ENCODE data around the gene GNAQ. TPM values are rescaled to one million over a fixed set of nuclear protein-coding genes. Genes with fewer than 3 reads are reported as not detected.

The GNAQ gene
- total RNA-seq, 1 experiment from 2014 or later: 28.7 TPM

DNA sequence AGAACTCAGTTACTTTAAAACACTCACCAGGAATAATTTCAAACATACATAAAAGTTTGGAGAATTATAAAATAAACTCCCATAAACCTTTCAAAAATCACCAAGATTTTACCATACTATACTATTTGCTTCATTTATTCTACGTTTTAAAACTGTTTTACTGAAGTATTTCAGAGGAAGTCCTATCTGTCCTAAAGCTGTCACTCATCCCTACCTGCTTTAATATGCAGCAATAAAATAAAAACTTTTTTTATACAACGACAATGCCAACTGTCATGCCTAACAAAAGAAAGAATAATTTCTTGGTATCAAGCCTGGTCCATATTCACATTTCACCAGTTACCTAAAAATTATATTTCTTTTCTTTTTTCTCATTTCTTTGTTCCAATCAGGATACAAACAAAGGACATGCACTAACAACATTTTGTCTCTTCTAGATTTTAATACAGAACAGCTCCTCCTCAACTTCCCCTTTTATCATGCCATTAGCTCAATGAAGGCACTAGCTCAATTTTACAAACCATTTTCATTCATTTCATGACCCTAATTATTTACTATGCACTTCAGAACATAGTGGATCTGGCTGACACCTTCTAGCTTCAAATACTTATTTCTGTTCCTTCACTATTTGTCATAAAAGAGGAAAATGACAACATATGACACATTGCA, 135.2 kb downstream of the GNAQ start:
- no peak overlapping the region for H3K4me2 ChIP-seq (ENCODE audit: low read length)
- RAD21 ChIA-PET (ENCODE audit: low non-redundant PET in 1 of 2, low total read pairs in 2 of 2, uncharacterized antibody in 2 of 2, unreplicated experiment in 2 of 2): no interaction called here
- no peaks in the 10 kb centered on the region for H3K36me3 ChIP-seq (ENCODE audit: control insufficient read depth in 1 of 2, insufficient read depth in 2 of 2, low read length in 2 of 2)
- no TSS peak for BruUV-seq (replicated peaks)
- H3K9ac ChIP-seq (ENCODE audit: low read length): no peak overlapping the region
- H3K9me2 ChIP-seq (ENCODE audit: insufficient read depth): no peaks in the 10 kb centered on the region
- peaks cover 2 to 9% of the 10 kb centered on the region in 2 experiments; a peak in 3 of 4 replicates for H3K4me1 ChIP-seq (ENCODE audit: control insufficient read depth in 1 of 2, insufficient read depth in 2 of 2, low read length in 2 of 2)
- TF ChIP-seq, protein P1, sequence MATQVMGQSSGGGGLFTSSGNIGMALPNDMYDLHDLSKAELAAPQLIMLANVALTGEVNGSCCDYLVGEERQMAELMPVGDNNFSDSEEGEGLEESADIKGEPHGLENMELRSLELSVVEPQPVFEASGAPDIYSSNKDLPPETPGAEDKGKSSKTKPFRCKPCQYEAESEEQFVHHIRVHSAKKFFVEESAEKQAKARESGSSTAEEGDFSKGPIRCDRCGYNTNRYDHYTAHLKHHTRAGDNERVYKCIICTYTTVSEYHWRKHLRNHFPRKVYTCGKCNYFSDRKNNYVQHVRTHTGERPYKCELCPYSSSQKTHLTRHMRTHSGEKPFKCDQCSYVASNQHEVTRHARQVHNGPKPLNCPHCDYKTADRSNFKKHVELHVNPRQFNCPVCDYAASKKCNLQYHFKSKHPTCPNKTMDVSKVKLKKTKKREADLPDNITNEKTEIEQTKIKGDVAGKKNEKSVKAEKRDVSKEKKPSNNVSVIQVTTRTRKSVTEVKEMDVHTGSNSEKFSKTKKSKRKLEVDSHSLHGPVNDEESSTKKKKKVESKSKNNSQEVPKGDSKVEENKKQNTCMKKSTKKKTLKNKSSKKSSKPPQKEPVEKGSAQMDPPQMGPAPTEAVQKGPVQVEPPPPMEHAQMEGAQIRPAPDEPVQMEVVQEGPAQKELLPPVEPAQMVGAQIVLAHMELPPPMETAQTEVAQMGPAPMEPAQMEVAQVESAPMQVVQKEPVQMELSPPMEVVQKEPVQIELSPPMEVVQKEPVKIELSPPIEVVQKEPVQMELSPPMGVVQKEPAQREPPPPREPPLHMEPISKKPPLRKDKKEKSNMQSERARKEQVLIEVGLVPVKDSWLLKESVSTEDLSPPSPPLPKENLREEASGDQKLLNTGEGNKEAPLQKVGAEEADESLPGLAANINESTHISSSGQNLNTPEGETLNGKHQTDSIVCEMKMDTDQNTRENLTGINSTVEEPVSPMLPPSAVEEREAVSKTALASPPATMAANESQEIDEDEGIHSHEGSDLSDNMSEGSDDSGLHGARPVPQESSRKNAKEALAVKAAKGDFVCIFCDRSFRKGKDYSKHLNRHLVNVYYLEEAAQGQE (IDR thresholded peaks at IDR 0.05; ENCODE audit: low read depth): no peak
- POLR2A ChIA-PET: no interaction called here
- H3K9me3 ChIP-seq (ENCODE audit: control insufficient read depth in 1 of 2, insufficient read depth in 1 of 2, low read depth in 1 of 2, low read length in 2 of 2): no peaks in the 10 kb centered on the region
- H3K79me2 ChIP-seq (ENCODE audit: insufficient read depth, low read length): no peaks in the 10 kb centered on the region
- no peak overlapping the region for H3K4me3 ChIP-seq (replicated peaks in 1 of 2; ENCODE audit: low read depth in 1 of 2, low read length in 2 of 2)
- no peak for ATAC-seq
- DNase-seq (ENCODE audit: low read depth, low spot score): no peak
- H3K27ac ChIP-seq (ENCODE audit: low read depth, low read length): no peak overlapping the region
- CTCF ChIA-PET: interaction anchor here (1.3 kb wide), 1 partner anchor 16 kb away, joined by 5 read pairs; no protein-coding TSS in a partner anchor
- intact Hi-C loops (cut with micrococcal nuclease): no loop called here
- H2AFZ ChIP-seq (ENCODE audit: low read depth, low read length, poor library complexity, severe bottlenecking): no peak overlapping the region
- no peaks in the 10 kb centered on the region for H3K27me3 ChIP-seq (ENCODE audit: insufficient read depth, low read length)
- H4K20me1 ChIP-seq (ENCODE audit: insufficient read depth): no peaks in the 10 kb centered on the region

DNA sequence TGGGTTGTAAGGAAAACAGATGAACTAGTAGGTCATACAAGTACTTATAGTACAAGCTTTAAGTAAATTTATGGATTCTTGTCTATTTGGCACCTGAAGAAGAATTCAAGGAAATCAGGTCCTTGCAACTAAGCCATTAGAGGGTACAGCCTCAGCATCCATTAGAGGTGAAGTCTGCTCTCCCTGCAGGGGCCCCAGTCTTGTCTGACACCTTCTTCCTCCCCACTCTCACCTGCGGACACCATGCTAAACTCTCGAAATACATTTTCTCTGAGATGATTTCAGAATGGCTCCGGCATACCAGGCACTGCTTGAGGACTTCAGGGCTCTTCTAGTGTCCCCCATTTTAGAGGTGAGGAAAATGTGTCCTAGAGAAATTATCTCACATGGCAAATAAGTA, 137.9 kb downstream of the GNAQ start:
- TF ChIP-seq POLR2A (IDR thresholded peaks at IDR 0.05; ENCODE audit: borderline replicate concordance, extremely low read depth, insufficient read depth, insufficient read length): no peak
- TF ChIP-seq CEBPB (IDR thresholded peaks at IDR 0.05; ENCODE audit: low read depth): no peak
- no peak for TF ChIP-seq SRF (IDR thresholded peaks at IDR 0.05; ENCODE audit: low read depth)
- TF ChIP-seq, protein P2, sequence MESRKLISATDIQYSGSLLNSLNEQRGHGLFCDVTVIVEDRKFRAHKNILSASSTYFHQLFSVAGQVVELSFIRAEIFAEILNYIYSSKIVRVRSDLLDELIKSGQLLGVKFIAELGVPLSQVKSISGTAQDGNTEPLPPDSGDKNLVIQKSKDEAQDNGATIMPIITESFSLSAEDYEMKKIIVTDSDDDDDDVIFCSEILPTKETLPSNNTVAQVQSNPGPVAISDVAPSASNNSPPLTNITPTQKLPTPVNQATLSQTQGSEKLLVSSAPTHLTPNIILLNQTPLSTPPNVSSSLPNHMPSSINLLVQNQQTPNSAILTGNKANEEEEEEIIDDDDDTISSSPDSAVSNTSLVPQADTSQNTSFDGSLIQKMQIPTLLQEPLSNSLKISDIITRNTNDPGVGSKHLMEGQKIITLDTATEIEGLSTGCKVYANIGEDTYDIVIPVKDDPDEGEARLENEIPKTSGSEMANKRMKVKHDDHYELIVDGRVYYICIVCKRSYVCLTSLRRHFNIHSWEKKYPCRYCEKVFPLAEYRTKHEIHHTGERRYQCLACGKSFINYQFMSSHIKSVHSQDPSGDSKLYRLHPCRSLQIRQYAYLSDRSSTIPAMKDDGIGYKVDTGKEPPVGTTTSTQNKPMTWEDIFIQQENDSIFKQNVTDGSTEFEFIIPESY (IDR thresholded peaks at IDR 0.05; ENCODE audit: extremely low read depth, insufficient replicate concordance, low read length): no peak
- TF ChIP-seq TCF7L2 (IDR thresholded peaks at IDR 0.05; ENCODE audit: borderline replicate concordance, extremely low read depth, insufficient read depth, insufficient read length): no peak
- no peak for TF ChIP-seq EZH2phosphoT487 (IDR thresholded peaks at IDR 0.05; ENCODE audit: borderline replicate concordance)
- no peak for TF ChIP-seq ZFX (IDR thresholded peaks at IDR 0.05)
- TF ChIP-seq JUND (IDR thresholded peaks at IDR 0.05): no peak
- TF ChIP-seq FOSL1 (IDR thresholded peaks at IDR 0.05; ENCODE audit: low read depth): no peak
- TF ChIP-seq, protein P3, sequence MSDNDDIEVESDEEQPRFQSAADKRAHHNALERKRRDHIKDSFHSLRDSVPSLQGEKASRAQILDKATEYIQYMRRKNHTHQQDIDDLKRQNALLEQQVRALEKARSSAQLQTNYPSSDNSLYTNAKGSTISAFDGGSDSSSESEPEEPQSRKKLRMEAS (IDR thresholded peaks at IDR 0.05): no peak
- no TSS peak for BruUV-seq (replicated peaks)
- CTCF ChIA-PET: no interaction called here
- Histone ChIP-seq H3K27me3 (ENCODE audit: insufficient read depth, low read length) (no peaks in the 10 kb centered on the region), H3K27ac (ENCODE audit: low read depth, low read length) (no peak overlapping the region), H3K9me2 (ENCODE audit: insufficient read depth) (no peaks in the 10 kb centered on the region), H3K4me2 (ENCODE audit: low read length) (no peak overlapping the region), H3K9ac (ENCODE audit: low read length) (no peak overlapping the region), H2AFZ (ENCODE audit: low read depth, low read length, poor library complexity, severe bottlenecking) (no peak overlapping the region), H4K20me1 (ENCODE audit: insufficient read depth) (no peaks in the 10 kb centered on the region), H3K9me3 (ENCODE audit: control insufficient read depth in 1 of 2, insufficient read depth in 1 of 2, low read depth in 1 of 2, low read length in 2 of 2) (no peaks in the 10 kb centered on the region), H3K36me3 (ENCODE audit: control insufficient read depth in 1 of 2, insufficient read depth in 2 of 2, low read length in 2 of 2) (no peaks in the 10 kb centered on the region), H3K79me2 (ENCODE audit: insufficient read depth, low read length) (no peaks in the 10 kb centered on the region), H3K4me1 (ENCODE audit: control insufficient read depth in 1 of 2, insufficient read depth in 2 of 2, low read length in 2 of 2) (peaks cover 2 to 9% of the 10 kb centered on the region in 2 experiments; a peak in 3 of 4 replicates), H3K4me3 (replicated peaks in 1 of 2; ENCODE audit: low read depth in 1 of 2, low read length in 2 of 2) (no peak overlapping the region)
- RAD21 ChIA-PET (ENCODE audit: low non-redundant PET in 1 of 2, low total read pairs in 2 of 2, uncharacterized antibody in 2 of 2, unreplicated experiment in 2 of 2): no interaction called here
- POLR2A ChIA-PET: no interaction called here
- intact Hi-C loops (cut with micrococcal nuclease): no loop called here
- ATAC-seq: no peak
- no peak for DNase-seq (ENCODE audit: low read depth, low spot score)
